NCI-H748 treated with DMSO at 0.1 percent for 48 hours (cell line): ENCODE data around the gene NRCAM.
"Not testable (repeated sequence)": the region's sequence is repeated elsewhere in the genome, so short reads cannot be mapped to it uniquely, and the experiment has no call there.

Experiments used
- DNase-seq: peaks from one replicate; lab custom pipeline; 2025; lab: John Stamatoyannopoulos, UW

The NRCAM gene

GRCh38 chr7:108455998-108456677 is at the start of gene NRCAM:
Gene NRCAM, minus strand, starts transcription at chr7:108456436. Its CDS starts 216,372 bp downstream, at chr7:108240064.
- peak; percentile 83 for DNase-seq

- not testable (repeated sequence) for DNase-seq
Observed at GRCh38 chr7:108504576-108504975, 48.3 kb upstream of the NRCAM start.

GRCh38 chr7:108503112-108504026 is 47.1 kb upstream of the NRCAM start:
- DNase-seq, result no peak

GRCh38 chr7:108499566-108499965 is 43.3 kb upstream of the NRCAM start:
- DNase-seq, result no peak

GRCh38 chr7:108498481-108498880 is 42.2 kb upstream of the NRCAM start:
- DNase-seq, result no peak

- DNase-seq, result peak; percentile 42
Observed at GRCh38 chr7:108497082-108497725, 41.0 kb upstream of the NRCAM start.

GRCh38 chr7:108492742-108493141 is 36.5 kb upstream of the NRCAM start:
- no peak for DNase-seq

GRCh38 chr7:108488768-108489538 is 32.7 kb upstream of the NRCAM start:
- DNase-seq, result no peak

GRCh38 chr7:108487646-108488045 is 31.4 kb upstream of the NRCAM start:
- no peak for DNase-seq

- DNase-seq, result no peak
Observed at GRCh38 chr7:108486291-108486966, 30.2 kb upstream of the NRCAM start.

- DNase-seq, result no peak
Observed at GRCh38 chr7:108484137-108484536, 27.9 kb upstream of the NRCAM start.

GRCh38 chr7:108480311-108480710 is 24.1 kb upstream of the NRCAM start:
- DNase-seq, result no peak

- no peak for DNase-seq
Observed at GRCh38 chr7:108479751-108480150, 23.5 kb upstream of the NRCAM start.

- DNase-seq, result no peak
Observed at GRCh38 chr7:108479118-108479517, 22.9 kb upstream of the NRCAM start.

- DNase-seq, result no peak
Observed at GRCh38 chr7:108468246-108468645, 12.0 kb upstream of the NRCAM start.

- DNase-seq, result no peak
Observed at GRCh38 chr7:108467391-108467790, 11.2 kb upstream of the NRCAM start.

- DNase-seq, result not testable (repeated sequence)
Observed at GRCh38 chr7:108466322-108466721, 10.1 kb upstream of the NRCAM start.

GRCh38 chr7:108464743-108465142 is 8.5 kb upstream of the NRCAM start:
- DNase-seq, result no peak

- no peak for DNase-seq
Observed at GRCh38 chr7:108463613-108464012, 7.4 kb upstream of the NRCAM start.

- no peak for DNase-seq
Observed at GRCh38 chr7:108461840-108462239, 5.6 kb upstream of the NRCAM start.

GRCh38 chr7:108460964-108461363 is 4.7 kb upstream of the NRCAM start:
- no peak for DNase-seq
